GM06990 (cell line): ENCODE data around the gene LRP1B.

Experiments
- DNase-seq: peaks from one replicate; pipeline ENCODE4 v3.0.0-alpha.2; 2011; ENCODE audit not compliant: insufficient read length; ENCODE audit errors: extremely low read depth
- H3K27me3 ChIP-seq: replicated peaks from 2 replicates; pipeline ENCODE4 v1.6.0; 2011; ENCODE audit warnings: low read length; ENCODE audit not compliant: control insufficient read depth, insufficient read depth
- H3K36me3 ChIP-seq: 2 replicates; pipeline ENCODE4 v1.5.1; 2011; ENCODE audit warnings: low read length; ENCODE audit not compliant: control insufficient read depth, insufficient read depth
- H3K4me3 ChIP-seq: replicated peaks from 2 replicates; pipeline ENCODE4 v1.5.1; 2011; ENCODE audit warnings: low read depth, mild to moderate bottlenecking, control low read depth, low read length
- TF ChIP-seq, protein P1 (sequence below): IDR thresholded peaks from 2 replicates; pipeline ENCODE4 v1.5.1; 2011; ENCODE audit warnings: low read length, control low read depth, mild to moderate bottlenecking, inconsistent platforms; ENCODE audit not compliant: insufficient read depth, poor library complexity, severe bottlenecking

Gene LRP1B

DNA sequence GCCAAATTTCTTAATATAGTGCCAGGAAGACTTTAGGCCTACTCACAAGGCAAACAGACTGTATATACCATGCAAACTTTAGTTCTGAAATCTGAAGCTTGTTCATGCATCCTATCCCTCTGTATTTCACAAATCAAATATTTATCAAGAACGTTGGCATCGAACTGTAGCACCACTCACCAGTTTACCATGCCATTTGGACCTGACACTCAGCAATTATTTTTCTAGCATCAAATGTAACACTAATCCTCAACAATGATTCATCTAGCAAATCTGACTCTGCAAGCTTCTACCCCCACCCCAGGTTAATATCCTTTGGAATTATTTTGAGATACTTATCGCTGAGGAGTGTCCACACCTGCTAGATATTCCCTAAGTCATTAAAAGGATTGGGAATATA, 1506.6 kb downstream of the LRP1B start:
- no peaks in the 10 kb centered on the region for H3K27me3 ChIP-seq
- no peak for DNase-seq

DNA sequence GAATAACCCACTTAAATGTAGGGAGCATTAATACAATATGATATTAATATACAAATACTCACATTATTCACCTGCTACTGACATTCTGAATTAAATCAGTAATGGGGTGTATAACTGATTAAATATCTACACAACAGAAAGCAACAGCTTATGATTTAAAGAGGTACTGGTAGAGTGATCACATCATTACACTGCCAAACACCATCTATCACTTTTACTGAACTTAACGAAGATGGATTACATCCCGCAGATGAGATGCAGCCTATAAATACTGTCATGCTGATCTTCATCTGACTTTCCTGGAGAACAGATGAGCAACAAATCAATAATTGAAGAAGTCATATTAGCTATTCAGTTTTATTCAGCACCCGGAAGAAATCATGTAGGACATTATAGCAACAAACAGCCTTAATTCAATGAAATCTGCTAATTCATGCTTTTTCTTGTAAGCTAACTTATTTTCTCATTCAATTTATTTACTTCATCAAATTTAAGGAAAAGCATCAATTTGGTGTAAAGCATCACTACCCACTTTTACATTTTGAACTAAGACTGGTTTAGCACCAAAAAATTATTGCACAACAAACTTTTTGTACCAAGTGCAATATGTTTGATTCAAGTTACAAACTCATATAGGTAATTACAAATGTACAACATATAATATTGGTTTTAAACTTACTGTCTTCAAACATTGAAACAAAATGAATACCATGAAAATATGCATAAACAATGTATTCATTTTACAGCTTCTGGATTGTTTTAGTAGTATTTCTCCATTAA, 1509.0 kb downstream of the LRP1B start:
- H3K27me3 ChIP-seq: no peaks in the 10 kb centered on the region
- no peak overlapping the region for H3K4me3 ChIP-seq
- TF ChIP-seq, protein P1, sequence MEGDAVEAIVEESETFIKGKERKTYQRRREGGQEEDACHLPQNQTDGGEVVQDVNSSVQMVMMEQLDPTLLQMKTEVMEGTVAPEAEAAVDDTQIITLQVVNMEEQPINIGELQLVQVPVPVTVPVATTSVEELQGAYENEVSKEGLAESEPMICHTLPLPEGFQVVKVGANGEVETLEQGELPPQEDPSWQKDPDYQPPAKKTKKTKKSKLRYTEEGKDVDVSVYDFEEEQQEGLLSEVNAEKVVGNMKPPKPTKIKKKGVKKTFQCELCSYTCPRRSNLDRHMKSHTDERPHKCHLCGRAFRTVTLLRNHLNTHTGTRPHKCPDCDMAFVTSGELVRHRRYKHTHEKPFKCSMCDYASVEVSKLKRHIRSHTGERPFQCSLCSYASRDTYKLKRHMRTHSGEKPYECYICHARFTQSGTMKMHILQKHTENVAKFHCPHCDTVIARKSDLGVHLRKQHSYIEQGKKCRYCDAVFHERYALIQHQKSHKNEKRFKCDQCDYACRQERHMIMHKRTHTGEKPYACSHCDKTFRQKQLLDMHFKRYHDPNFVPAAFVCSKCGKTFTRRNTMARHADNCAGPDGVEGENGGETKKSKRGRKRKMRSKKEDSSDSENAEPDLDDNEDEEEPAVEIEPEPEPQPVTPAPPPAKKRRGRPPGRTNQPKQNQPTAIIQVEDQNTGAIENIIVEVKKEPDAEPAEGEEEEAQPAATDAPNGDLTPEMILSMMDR: no peak
- no peaks in the 10 kb centered on the region for H3K36me3 ChIP-seq
- DNase-seq: no peak

More for the DNA sequence above, 1506.6 kb downstream of the LRP1B start:
- Histone ChIP-seq H3K36me3 (no peaks in the 10 kb centered on the region), H3K4me3 (no peak overlapping the region)
- TF ChIP-seq, protein P1: no peak

DNA sequence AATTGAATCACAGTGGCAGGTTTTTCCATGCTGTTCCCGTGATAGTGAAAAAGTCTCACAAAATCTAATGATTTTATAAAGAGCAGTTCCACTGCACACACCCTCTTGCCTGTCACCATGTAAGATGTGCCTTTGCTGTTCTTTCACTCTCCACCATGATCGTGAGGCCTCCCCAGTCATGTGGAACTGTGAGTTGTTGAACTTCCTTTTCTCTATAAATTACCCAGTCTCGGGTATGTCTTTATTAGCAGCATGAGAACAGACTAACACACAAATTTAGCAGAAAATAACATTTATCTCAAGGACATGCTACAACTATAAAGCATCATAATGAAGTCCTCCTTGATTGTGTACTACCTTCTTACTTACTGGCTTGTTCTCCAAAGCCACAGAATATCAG, 1526.0 kb downstream of the LRP1B start:
- Histone ChIP-seq H3K36me3 (no peaks in the 10 kb centered on the region), H3K27me3 (no peaks in the 10 kb centered on the region), H3K4me3 (no peak overlapping the region)
- DNase-seq: no peak
- TF ChIP-seq, protein P1: no peak

DNA sequence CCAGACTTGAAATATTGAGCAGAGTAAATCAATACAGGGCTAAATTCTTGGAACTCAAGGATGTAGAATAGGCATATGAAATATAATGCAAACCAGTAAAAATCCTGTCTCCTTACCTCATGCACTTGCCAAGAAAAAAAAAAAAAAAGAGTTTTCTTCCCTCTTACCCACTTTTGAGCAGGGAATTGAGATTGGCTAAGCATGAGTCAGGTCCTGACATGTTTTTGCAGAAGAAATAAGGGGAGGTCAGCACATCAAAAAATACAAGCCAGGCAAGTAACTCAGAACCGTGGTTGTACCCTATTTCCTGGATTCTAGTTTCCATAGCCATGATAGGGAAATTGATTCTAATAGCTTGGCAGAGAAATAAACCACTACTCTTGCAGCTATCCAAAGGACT, 1526.7 kb downstream of the LRP1B start:
- TF ChIP-seq, protein P1: no peak
- no peak overlapping the region for H3K4me3 ChIP-seq
- no peak for DNase-seq
- no peaks in the 10 kb centered on the region for H3K36me3 ChIP-seq
- no peaks in the 10 kb centered on the region for H3K27me3 ChIP-seq

DNA sequence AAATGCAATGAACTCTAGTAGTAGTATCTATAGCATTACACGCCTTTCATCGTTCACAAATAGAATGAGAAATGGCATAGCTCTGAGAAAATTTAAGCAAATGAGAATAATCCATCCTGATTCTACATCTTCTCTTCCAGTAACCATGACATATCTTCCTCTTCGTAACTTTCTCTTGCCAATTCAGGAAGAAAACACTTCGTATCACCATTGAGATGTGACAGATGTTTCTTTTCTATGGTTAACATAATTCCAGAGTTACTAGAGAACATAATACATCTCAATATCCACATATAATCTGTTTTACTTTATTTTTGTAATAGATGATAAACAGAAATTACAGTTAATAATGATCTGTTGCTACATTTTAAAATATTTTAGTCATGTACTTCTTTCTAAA, 1527.4 kb downstream of the LRP1B start:
- no peaks in the 10 kb centered on the region for H3K27me3 ChIP-seq
- no peak overlapping the region for H3K4me3 ChIP-seq
- no peak for DNase-seq
- no peaks in the 10 kb centered on the region for H3K36me3 ChIP-seq
- TF ChIP-seq, protein P1: no peak
